Inflammatory macrophage treated with lipopolysaccharide for 4 hours (primary cell): ENCODE data around the gene CHRM1.

Experiments
- DNase-seq: peaks from one replicate; pipeline ENCODE4 v3.0.0-alpha.2; 2020

Gene CHRM1

DNA sequence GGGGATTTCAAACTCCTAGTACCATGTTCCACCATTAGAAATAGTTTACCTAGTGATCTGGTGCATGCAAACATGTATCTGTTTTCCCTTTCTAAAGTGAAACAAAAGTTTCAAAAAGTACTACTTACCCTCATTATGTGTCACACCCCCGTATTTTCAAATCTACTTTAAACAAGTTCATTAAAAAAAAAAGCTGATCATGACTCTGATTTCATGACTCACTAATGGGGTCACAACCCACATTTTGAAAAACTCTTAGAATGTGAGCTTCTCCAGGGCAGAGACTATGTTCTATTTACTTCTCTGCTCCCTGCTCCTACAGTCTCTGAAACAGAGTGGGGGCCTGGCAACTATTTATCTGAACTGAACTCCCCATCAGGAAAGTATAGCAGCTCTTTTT is 18.2 kb downstream of the CHRM1 start:
- no peak for DNase-seq

DNA sequence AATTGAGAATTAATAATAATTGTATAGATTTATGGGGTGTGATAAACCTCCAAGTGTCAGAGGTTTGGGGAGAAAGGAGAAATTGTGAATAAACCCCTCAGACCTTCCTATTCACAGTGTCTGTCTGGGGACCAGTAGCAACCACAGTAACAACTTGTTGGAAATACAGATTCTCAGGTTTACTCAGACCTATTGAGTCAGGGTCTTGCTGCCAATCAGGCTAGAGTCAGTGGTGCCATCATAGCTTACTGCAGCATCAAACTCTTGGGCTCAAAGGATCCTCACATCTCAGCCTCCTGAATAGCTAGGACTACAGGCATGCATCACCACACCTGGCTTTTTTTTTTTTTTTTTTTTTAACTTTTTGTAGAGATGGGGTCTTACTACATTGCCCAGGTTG is 23.1 kb downstream of the CHRM1 start:
- DNase-seq: no peak

DNA sequence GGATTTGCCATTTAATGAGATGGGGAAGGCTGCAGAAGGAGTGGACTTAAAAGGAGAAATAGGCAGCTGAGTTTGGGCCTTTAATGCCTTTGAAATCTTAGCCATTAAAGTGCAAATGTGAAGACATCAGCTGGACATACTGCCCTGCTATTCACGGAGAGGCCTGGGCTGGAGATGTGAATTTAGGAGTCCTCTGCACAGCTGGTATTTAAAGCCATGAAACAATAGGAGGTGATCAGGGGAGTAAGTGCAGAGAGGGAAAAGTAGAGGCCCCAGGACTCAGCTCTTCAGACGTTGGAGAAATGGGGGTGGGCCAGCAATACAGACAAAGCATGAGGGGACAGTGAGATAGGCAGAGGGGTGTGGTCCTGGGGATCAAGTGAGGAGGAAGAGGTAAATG is 23.9 kb downstream of the CHRM1 start:
- no peak for DNase-seq

DNA sequence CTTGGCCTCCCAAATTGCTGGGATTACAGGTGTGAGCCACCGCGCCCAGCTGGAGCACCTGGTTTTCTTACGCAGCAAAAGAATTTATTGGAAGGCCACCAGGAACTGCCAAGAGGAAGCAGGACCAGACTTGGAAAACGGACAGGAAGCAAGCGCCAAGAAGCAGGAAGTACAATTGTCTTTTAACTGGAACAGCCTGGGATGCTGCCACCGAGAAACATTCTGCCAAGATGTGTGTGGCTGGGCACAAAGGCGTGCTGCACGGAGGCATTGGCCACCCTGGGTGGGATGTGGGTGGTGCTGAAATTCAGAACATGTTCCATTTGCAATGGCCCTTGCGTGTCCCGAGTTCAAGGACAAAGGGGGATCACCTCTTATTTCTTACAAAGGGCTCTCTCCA is 25.1 kb downstream of the CHRM1 start:
- no peak for DNase-seq

DNA sequence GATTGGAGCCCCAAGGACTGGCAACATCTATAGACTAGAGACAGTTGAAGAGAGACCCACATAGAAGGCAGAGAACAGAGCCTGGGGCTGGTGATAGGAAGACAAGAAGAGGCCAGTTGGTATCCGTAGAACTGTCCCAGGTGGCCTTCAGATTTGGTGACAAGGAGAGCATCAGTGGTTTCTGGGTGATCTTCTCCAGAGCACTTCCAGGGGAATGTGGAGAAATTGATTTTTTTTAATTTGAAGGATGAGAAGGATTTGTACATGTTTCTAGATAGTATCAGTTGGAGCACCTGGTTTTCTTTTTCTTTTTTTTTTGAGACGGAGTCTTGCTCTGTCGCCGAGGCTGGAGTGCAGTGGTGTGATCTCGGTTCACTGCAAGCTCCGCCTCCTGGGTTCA is 25.7 kb downstream of the CHRM1 start:
- no peak for DNase-seq

DNA sequence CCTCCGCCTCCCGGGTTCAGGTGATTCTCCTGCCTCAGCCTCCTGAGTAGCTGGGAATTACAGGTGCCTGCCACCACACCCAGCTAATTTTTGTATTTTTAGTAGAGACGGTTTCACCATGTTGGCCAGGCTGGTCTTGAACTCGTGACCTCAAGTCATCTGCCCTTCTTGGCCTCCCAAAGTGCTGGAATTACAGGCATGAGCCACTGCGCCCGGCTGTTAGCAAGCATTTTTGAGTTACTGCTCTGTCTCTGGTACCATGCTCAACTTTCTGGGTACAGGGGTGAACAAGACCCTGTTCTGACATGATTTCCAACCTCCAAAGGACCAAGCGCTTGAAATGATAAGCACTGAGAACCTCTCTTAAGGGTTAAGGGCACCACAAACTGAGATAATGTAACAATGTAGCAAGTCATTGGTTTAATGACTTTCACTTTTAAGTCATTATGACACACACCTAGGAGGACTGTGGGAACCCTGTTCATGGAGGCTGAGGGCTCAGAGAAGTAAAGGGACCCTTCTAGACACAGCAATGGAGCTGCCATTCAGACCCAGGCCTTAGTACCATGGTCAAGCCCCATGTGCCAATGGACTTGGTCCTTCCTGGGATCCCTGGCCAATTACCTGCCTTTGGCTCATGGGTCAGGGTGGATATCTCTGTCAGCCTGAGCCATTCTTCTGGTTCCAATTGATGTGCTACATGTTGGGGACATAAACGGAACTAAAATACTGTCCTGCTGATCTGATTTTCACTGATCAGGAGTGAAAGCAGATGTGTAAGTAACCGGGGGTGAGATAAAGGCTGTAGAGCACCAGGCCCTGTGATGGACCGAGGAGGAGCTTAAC is 28.9 kb downstream of the CHRM1 start:
- no peak for DNase-seq

DNA sequence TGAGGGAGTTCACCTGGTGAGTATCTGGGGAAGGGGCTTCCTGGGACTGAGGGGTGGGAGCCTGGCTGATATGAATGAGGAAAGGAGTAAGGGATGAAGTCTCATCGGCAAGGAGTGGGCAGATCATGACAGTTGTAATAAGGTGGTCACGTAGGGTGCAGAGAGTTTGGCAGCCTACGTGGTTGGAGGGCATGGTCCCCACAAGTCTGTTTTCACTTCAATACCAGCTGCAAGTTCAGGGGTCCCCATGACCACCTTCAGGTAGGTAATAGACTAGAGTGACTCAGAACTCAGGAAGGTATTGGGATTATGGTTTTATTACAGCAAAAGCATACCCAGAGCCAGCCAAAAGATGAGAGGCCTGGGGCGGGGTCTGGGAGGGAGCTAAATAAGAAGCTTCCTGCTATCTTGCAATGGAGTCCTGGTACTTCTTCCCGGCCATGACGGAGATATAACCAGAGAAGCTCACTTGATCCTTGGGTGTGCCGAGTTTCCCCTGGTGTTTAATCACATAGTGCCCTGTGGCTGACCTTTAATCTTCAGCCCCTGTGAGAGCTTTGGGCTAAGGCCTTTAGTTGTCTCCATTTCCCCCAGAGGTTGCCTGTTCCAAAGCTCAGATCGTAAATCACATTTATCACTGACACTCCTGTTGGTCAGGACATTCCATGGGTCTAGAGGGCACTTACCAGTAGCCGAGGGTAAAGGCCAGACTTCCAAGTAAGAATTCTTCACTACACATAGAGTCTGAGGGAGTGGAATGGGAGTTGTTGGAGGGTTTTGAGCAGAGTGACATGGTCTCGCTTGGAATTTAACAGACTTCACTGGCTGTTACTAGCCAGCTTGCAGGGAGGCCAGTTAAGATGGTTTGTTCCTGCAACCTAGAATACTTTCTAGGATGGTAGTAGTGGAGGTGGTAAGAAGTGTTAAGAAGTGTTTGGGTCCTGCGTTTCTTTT is 31.4 kb downstream of the CHRM1 start:
- no peak for DNase-seq

DNA sequence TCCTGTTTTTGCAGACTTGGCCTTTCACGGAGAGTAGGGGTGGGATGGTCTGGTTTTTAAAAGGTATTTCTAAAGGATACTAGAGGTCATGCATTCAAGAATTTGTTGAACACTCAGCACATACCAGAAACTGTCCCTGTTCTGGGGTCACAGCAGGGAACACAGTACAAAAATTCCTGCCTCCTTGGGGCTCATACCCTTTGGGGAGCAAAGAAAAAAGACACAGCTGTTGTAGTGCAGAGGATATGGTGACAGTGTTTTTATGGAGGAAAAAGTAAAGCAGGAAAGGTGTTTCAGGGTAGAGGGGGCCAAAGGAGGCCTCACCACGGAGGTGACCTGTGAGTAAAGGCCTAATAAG is 32.1 kb downstream of the CHRM1 start:
- DNase-seq: no peak

DNA sequence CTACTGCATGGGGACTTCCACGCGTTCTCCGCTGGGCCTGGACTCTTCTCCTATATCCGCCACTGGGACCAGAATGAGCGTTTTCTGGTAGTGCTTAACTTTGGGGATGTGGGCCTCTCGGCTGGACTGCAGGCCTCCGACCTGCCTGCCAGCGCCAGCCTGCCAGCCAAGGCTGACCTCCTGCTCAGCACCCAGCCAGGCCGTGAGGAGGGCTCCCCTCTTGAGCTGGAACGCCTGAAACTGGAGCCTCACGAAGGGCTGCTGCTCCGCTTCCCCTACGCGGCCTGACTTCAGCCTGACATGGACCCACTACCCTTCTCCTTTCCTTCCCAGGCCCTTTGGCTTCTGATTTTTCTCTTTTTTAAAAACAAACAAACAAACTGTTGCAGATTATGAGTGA is 32.8 kb downstream of the CHRM1 start:
- no peak for DNase-seq

DNA sequence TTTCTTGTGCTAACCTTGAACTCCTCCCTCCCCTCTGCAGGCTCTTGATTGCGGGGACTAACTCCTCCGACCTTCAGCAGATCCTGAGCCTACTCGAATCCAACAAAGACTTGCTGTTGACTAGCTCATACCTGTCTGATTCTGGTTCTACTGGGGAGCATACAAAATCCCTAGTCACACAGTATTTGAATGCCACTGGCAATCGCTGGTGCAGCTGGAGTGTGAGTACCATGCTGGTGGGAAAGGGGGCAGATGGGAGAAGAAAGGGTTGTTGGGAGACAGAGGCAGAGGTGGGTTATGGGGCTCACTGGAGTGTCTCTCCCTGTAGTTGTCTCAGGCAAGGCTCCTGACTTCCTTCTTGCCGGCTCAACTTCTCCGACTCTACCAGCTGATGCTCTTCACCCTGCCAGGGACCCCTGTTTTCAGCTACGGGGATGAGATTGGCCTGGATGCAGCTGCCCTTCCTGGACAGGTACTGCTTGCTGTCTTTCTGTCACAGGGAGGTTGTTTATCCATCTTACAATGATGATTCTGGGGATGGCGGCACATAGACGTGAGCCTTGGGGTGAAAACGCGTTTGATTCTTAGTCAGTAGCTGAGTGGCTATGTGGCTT is 35.9 kb downstream of the CHRM1 start:
- no peak for DNase-seq

DNA sequence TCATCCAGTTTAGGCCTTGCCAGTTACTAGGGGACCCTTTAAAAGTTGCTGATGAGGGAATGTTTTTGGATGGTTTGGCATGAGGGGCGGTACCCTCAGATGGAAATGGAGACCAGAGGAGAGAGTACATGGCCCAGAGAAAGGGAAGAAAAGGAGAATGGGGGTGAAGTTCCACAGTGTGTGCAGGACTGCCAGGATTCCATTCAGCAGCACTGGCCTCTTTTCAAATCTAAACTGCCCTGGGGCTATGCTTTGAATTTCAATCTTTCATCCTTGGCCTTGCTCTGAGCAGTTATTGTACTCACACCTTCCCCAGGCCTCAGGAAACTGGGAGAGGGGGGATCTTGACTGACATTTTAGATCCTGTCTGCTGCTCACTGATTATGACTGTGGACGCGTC is 37.5 kb downstream of the CHRM1 start:
- DNase-seq: no peak

DNA sequence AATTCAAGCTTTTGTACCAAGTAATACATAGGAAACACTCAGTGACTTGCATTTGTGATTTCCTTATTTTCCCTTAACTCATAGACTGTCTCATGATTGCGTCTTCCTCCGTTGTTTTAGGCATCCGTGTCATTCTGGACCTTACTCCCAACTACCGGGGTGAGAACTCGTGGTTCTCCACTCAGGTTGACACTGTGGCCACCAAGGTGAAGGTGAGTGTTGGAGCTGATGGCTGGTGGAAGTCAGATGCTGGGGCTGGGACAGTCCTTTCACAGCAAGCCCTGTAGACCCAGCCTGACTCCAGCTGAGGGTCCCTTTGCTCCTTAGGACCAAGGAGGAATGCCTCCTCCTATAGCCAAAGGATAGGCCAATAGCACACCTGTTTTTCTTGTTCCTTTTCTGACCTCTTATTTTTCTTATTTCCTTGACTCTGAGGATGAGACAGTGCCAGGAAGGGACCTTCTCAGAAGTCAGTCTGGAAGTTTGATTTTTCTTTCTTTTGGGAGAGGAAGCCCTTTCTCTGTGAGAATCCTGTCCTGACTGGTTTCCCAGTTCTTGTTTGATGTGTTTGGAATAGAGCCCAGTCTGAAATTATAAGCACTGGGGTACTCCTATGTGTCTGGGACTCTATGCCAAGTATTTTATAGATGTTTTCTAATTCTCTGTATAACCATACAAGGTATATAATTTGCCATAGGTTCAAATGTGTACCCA is 38.2 kb downstream of the CHRM1 start:
- peak; percentile 53 for DNase-seq

DNA sequence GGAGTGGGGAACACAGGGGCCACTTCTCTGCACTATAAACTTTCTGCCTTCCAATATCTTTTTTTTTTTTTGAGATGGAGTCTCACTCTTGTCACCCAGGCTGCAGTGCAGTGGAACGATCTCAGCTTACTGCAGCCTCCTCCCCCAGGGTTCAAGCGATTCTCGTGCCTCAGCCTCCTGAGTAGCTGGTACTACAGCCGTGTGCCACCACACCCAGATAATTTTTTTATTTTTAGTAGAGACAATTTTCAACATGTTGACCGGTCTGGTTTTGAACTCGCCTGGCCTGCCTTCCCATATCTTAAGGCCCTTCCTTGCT is 38.8 kb downstream of the CHRM1 start:
- no peak for DNase-seq

DNA sequence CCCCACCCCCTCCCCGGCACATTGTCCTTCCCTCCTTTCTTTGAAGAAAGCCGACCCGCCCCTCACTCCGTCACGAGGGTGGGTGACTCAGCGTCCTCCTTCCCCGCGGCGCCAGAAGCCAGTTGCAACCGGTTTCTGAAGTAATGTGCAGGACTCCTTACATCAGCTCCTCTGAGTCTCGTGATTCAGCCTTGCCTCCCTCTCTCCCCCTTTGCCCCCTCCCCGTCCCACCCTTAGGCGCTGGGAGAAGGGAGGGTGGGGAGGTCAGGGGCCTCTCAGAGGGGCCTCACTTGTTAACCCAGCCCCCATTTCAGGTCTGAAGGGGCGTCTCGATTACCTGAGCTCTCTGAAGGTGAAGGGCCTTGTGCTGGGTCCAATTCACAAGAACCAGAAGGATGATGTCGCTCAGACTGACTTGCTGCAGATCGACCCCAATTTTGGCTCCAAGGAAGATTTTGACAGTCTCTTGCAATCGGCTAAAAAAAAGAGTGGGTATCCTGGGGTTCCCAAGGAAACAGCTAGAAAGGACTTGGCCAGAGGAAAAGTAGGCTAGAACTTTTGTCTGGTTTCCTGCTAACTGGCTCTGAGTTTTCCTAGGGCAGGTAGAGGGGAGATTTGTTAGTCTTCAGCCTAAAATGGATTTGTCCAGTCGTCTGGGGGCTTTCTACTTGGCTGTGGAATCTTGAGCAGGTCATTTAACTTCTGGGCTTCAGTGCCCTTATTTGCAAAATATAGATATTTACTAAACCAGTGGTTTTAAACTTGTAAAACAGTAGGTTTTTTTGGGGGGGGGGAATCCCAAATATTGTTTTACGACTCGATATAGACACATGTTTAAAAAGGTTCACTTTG is 39.4 kb downstream of the CHRM1 start:
- peak; percentile 97 for DNase-seq

DNA sequence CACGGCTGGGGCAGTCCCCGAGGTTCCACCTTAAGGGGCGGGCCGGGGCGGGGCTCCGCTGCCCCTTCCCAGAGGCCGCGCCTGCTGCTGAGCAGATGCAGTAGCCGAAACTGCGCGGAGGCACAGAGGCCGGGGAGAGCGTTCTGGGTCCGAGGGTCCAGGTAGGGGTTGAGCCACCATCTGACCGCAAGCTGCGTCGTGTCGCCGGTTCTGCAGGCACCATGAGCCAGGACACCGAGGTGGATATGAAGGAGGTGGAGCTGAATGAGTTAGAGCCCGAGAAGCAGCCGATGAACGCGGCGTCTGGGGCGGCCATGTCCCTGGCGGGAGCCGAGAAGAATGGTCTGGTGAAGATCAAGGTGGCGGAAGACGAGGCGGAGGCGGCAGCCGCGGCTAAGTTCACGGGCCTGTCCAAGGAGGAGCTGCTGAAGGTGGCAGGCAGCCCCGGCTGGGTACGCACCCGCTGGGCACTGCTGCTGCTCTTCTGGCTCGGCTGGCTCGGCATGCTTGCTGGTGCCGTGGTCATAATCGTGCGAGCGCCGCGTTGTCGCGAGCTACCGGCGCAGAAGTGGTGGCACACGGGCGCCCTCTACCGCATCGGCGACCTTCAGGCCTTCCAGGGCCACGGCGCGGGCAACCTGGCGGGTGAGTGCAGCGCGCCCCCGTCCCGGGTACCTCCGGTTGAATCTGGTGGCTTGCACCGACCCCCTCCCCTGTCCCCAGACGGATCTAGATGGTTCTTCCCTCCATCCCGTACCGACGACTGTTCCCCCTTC is 40.2 kb downstream of the CHRM1 start, which contains the start of gene SLC3A2:
Gene SLC3A2, plus strand, starts transcription at position 94 of the 776 bp plus-strand sequence. Its CDS starts 128 bp downstream, at position 222.
- peak; percentile 85 for DNase-seq

DNA sequence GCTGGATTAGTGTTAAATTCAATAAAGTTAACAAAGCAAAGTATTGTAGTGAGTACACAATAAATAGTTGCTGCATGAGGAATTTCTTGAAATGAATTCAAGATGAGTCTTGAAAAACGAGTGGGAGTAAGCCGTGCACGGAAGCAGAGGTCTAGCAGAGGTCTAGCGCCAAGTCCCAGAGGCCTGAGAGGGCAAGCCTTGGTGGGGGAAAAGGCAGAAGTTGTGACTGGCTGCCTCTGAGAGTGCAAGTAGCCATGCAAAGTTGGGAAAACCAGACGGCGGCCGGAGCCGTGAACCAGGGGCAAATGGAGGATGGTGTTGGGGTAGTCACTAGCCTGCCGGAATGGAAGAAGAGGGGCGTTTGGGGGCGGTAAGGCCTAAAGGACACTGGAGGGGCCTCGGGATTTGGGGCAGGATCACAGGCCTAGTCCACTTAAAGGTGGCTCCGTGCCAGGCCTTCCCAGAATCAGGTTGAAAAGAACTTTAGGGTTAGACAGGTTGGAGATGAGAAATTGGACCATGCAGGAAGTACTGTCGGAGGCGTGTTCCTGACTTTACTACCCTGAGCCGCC is 40.8 kb downstream of the CHRM1 start:
- peak; percentile 78 for DNase-seq

DNA sequence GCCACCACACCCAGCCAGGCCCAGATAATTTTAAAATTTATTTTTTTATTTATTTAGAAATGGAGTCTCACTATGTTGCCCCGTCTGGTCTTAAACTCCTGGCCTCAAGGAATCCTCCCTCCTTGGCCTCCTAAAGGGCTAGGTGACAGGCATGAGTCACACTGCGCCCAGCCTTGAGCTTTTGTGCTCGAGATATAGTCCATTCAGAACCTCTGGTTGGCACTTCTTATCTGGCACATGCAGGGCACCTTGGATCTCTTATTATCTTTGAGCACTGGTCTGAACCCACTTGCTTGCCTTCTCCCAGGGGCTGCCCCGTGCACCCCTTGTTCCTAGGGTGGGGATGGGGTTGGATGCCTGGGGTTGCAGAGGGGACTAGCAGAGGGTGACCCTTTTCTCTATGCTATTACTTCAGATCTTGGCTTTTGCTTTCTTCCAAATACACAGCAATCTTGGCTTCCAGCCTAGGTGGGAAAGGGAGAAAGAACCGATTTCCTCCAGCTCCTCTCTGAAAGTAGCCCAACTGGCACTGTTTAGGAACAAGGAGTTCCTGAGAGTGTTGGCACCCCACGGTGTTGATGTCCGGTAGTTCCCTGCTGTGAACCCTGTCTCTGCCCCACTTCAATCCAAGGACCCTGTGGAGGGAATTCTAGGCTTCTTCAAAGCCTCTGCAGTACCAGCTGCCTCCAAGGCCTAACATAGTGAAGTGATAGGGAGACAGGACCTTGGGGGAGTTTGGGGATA is 41.8 kb downstream of the CHRM1 start:
- DNase-seq: no peak

DNA sequence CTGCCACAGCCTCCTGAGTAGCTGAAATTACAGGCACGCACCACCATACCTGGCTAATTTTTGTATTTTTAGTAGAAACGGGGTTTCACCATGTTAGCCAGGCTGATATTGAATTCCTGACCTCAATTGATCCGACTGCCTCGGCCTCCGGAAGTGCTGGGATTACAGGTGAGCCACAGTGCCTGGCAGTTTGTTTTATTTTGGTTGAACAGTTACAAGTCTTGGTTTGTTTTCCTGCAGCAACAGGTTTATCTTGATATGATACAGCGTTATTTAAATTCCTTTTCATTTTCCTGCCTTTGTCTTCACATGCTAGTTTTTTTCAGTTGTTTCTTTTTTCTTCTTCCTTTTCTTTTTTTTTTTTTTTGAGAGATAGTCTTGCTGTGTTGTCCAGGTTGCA is 44.5 kb downstream of the CHRM1 start:
- no peak for DNase-seq

DNA sequence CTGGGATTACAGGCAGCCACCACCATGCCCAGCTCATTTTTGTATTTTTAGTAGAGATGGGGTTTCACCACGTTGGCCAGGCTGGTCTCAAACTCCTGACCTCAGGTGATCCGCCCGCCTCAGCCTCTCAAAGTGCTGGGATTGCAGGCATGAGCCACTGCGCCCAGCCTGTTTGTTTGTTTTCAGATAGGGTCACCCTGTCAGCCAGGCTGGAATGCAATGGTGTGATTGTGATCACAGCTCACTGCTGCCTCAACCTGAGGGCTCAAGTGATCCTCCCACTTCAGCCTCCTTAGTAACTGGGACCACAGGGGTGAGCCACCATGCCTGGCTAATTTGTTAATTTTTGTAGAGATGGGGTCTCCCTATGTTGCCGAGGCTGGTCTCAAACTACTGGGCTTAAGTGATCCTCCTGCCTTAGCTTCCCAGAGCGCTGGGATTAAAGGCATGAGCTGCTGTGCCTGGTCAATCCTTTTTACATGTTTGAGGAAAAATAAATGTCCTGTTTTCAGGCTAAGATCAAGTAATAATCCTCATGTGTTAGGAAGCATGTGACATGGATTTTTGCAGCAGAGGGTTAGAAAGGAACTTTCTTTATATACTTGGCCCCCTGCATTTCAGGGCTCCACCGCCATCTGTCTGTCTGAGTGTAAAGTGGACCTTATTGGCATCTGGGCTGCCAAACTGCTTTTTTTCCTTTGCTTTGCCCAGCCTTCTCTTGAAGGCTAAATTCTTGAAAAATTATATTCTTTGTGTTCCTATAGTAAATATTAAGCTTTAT is 45.3 kb downstream of the CHRM1 start:
- no peak for DNase-seq
